HepG2 (cell line): Measurements from ENCODE around the gene CCDC197. TPM values are rescaled to one million over a fixed set of nuclear protein-coding genes. Genes with fewer than 3 reads are reported as not detected.

Experiments used
- BHLHE40 ChIP-seq: IDR thresholded peaks from 2 replicates; pipeline ENCODE4 v1.6.1; 2011; ENCODE audit warnings: low read length, improper control_type of control experiment
- ERF ChIP-seq: IDR thresholded peaks from 2 replicates; pipeline ENCODE4 v1.6.1; 2018; ENCODE audit warnings: missing biosample characterization, missing genetic modification reagents
- FOXC1 ChIP-seq: sonication (generic); formaldehyde crosslinking; IDR thresholded peaks from 2 replicates; pipeline ENCODE4 v1.8.0; 2022; ENCODE audit warnings: mild to moderate bottlenecking, missing genetic modification reagents, borderline replicate concordance
- MTA1 ChIP-seq: sonication (generic); formaldehyde crosslinking; IDR thresholded peaks from 2 replicates; pipeline ENCODE4 v1.4.0; 2020; ENCODE audit warnings: missing genetic modification reagents, mild to moderate bottlenecking, borderline replicate concordance
- MZF1 ChIP-seq: sonication (generic); formaldehyde crosslinking; IDR thresholded peaks from 2 replicates; pipeline ENCODE4 v1.8.1; 2023; ENCODE audit warnings: mild to moderate bottlenecking, missing genetic modification reagents, borderline replicate concordance
- NR2F1 ChIP-seq, 2 experiments: fragments of 450-650 bp in 1 of 2; formaldehyde crosslinking in 1 of 2; IDR thresholded peaks; 2 replicates each; pipeline versions ENCODE4 v1.5.0 to v1.6.1; 2016 to 2020; ENCODE audit warnings: mild to moderate bottlenecking in 1 of 2, missing compliant biosample characterization in 1 of 2, missing genetic modification reagents in 1 of 2, moderate library complexity in 1 of 2
- PAX8 ChIP-seq: sonication (generic); formaldehyde crosslinking; IDR thresholded peaks from 2 replicates; pipeline ENCODE4 v1.8.0; 2022; ENCODE audit warnings: mild to moderate bottlenecking, missing genetic modification reagents, borderline replicate concordance
- SIN3A ChIP-seq: IDR thresholded peaks from 2 replicates; pipeline ENCODE4 v1.6.1; 2011; ENCODE audit warnings: low read depth, mild to moderate bottlenecking, control low read depth, low read length, borderline replicate concordance
- SOX5 ChIP-seq: IDR thresholded peaks from 2 replicates; pipeline ENCODE4 v1.6.1; 2016; ENCODE audit warnings: borderline replicate concordance
- TBX2 ChIP-seq: sonication (generic); formaldehyde crosslinking; IDR thresholded peaks from 2 replicates; pipeline ENCODE4 v1.5.0; 2020; ENCODE audit warnings: missing genetic modification reagents, mild to moderate bottlenecking, borderline replicate concordance
- ZFP36 ChIP-seq: fragments of 150-350 bp; IDR thresholded peaks from 2 replicates; pipeline ENCODE4 v1.6.1; 2018; ENCODE audit warnings: borderline replicate concordance, low read length, low read depth; ENCODE audit not compliant: partially characterized antibody
- ZMYM2 ChIP-seq: sonication (generic); formaldehyde crosslinking; IDR thresholded peaks from 2 replicates; pipeline ENCODE4 v1.8.0; 2022; ENCODE audit warnings: mild to moderate bottlenecking, missing genetic modification reagents
- ZNF382 ChIP-seq: sonication (generic); formaldehyde crosslinking; IDR thresholded peaks from 2 replicates; pipeline ENCODE4 v1.5.0; 2020; ENCODE audit warnings: missing genetic modification reagents, mild to moderate bottlenecking, borderline replicate concordance
- ZNF446 ChIP-seq: sonication (generic); formaldehyde crosslinking; IDR thresholded peaks from 2 replicates; pipeline ENCODE4 v1.5.0; 2020; ENCODE audit warnings: mild to moderate bottlenecking, missing genetic modification reagents
- ZNF552 ChIP-seq: sonication (generic); formaldehyde crosslinking; IDR thresholded peaks from 2 replicates; pipeline ENCODE4 v1.9.0; 2022; ENCODE audit warnings: missing genetic modification reagents, mild to moderate bottlenecking, borderline replicate concordance
- ZNF792 ChIP-seq: IDR thresholded peaks from 2 replicates; pipeline ENCODE4 v1.6.1; 2016
- polyA plus RNA-seq, 8 experiments: library from polyadenylated mRNA; depleted of rRNA in 3 of 8; stranded (reverse) in 7 of 8; unstranded in 1 of 8; fragments of >200 nt; fragmentation: Illumina TruSeq in 4 of 8; extraction: Trizol in 4 of 8; gene quantifications; 2 replicates each; pipeline versions ENCODE4 v1.2.1 to v1.2.3, GENCODE V29; 2011 to 2016; ENCODE audit warnings: low read depth in 4 of 8, missing spikeins in 1 of 8, mixed read lengths in 1 of 8; ENCODE audit not compliant: insufficient read depth in 1 of 8
- total RNA-seq, 5 experiments: library from RNA; depleted of rRNA; stranded (reverse); fragments of >200 nt; fragmentation: Illumina TruSeq; extraction: Trizol; gene quantifications; 2 replicates each; pipeline ENCODE4 v1.2.3, GENCODE V29; 2016; ENCODE audit warnings: low read depth in 1 of 5
- TF ChIP-seq, protein P1 (sequence below): sonication (generic); formaldehyde crosslinking; IDR thresholded peaks from 2 replicates; pipeline ENCODE4 v1.4.0; 2020; ENCODE audit warnings: missing genetic modification reagents
- TF ChIP-seq, protein P2 (sequence below): sonication (generic); formaldehyde crosslinking; IDR thresholded peaks from 2 replicates; pipeline ENCODE4 v1.5.0; 2020; ENCODE audit warnings: mild to moderate bottlenecking, missing genetic modification reagents
- TF ChIP-seq, protein P3 (sequence below): IDR thresholded peaks from 2 replicates; pipeline ENCODE4 v1.4.0; 2020; ENCODE audit warnings: mild to moderate bottlenecking, missing genetic modification reagents
- TF ChIP-seq, protein P4 (sequence below): IDR thresholded peaks from 2 replicates; pipeline ENCODE4 v1.6.1; 2018; ENCODE audit warnings: missing genetic modification reagents, mild to moderate bottlenecking, missing compliant biosample characterization

CCDC197 gene
- total and polyA plus RNA-seq, 2 of the 13 experiments (the other 11 are each of a cell fraction or from before 2014, with no cell fraction given) = 0.11 to 0.13 TPM

DNA sequence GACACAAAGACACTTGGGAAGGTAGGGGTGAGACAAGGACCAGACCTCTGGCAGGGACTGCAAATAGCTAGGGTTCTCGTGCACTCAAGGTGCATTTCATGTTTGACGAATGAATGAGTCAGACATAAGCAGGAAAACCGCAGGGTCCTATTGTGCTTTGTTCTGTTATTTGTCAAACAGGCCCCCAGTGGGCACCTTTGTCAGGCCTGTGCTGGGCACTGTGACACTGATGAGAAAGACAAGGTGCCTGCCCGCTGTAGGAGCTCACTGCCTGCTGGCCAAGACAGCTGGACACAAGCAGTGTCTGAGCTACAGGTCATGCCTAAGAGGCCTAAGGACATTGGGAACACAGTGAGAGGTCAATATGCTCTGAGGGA is 31.3 kb downstream of the CCDC197 start (continued):
- TF ChIP-seq FOXC1 (CRISPR knock-in tag) = no peak
- TF ChIP-seq PAX8 (CRISPR knock-in tag) = no peak
- peak; percentile 71; the same call in 1 of the 2 replicates for TF ChIP-seq ERF (CRISPR knock-in tag)
- TF ChIP-seq MTA1 (CRISPR knock-in tag) = no peak
- TF ChIP-seq BHLHE40 = peak; percentile 37; the same call in 1 of the 2 replicates
- no peak for TF ChIP-seq ZFP36
- TF ChIP-seq ZNF382 (CRISPR knock-in tag) = no peak
- no peak for TF ChIP-seq ZMYM2 (CRISPR knock-in tag)
- TF ChIP-seq TBX2 (CRISPR knock-in tag) = peak; percentile 66; the same call in 1 of the 2 replicates
- TF ChIP-seq, protein P1, sequence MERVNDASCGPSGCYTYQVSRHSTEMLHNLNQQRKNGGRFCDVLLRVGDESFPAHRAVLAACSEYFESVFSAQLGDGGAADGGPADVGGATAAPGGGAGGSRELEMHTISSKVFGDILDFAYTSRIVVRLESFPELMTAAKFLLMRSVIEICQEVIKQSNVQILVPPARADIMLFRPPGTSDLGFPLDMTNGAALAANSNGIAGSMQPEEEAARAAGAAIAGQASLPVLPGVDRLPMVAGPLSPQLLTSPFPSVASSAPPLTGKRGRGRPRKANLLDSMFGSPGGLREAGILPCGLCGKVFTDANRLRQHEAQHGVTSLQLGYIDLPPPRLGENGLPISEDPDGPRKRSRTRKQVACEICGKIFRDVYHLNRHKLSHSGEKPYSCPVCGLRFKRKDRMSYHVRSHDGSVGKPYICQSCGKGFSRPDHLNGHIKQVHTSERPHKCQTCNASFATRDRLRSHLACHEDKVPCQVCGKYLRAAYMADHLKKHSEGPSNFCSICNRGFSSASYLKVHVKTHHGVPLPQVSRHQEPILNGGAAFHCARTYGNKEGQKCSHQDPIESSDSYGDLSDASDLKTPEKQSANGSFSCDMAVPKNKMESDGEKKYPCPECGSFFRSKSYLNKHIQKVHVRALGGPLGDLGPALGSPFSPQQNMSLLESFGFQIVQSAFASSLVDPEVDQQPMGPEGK (CRISPR knock-in tag) = peak; percentile 85
- no peak for TF ChIP-seq ZNF446
- TF ChIP-seq ZNF792 (CRISPR knock-in tag) = 0 out of 2 replicates have a peak, but pooled peaks have one; percentile 16
- TF ChIP-seq, protein P2, sequence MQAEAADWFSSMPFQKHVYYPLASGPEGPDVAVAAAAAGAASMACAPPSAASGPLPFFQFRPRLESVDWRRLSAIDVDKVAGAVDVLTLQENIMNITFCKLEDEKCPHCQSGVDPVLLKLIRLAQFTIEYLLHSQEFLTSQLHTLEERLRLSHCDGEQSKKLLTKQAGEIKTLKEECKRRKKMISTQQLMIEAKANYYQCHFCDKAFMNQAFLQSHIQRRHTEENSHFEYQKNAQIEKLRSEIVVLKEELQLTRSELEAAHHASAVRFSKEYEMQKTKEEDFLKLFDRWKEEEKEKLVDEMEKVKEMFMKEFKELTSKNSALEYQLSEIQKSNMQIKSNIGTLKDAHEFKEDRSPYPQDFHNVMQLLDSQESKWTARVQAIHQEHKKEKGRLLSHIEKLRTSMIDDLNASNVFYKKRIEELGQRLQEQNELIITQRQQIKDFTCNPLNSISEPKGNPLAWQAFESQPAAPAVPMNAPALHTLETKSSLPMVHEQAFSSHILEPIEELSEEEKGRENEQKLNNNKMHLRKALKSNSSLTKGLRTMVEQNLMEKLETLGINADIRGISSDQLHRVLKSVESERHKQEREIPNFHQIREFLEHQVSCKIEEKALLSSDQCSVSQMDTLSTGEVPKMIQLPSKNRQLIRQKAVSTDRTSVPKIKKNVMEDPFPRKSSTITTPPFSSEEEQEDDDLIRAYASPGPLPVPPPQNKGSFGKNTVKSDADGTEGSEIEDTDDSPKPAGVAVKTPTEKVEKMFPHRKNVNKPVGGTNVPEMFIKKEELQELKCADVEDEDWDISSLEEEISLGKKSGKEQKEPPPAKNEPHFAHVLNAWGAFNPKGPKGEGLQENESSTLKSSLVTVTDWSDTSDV (CRISPR knock-in tag) = no peak
- TF ChIP-seq SOX5 (CRISPR knock-in tag) = peak; percentile 98
- TF ChIP-seq, protein P3, sequence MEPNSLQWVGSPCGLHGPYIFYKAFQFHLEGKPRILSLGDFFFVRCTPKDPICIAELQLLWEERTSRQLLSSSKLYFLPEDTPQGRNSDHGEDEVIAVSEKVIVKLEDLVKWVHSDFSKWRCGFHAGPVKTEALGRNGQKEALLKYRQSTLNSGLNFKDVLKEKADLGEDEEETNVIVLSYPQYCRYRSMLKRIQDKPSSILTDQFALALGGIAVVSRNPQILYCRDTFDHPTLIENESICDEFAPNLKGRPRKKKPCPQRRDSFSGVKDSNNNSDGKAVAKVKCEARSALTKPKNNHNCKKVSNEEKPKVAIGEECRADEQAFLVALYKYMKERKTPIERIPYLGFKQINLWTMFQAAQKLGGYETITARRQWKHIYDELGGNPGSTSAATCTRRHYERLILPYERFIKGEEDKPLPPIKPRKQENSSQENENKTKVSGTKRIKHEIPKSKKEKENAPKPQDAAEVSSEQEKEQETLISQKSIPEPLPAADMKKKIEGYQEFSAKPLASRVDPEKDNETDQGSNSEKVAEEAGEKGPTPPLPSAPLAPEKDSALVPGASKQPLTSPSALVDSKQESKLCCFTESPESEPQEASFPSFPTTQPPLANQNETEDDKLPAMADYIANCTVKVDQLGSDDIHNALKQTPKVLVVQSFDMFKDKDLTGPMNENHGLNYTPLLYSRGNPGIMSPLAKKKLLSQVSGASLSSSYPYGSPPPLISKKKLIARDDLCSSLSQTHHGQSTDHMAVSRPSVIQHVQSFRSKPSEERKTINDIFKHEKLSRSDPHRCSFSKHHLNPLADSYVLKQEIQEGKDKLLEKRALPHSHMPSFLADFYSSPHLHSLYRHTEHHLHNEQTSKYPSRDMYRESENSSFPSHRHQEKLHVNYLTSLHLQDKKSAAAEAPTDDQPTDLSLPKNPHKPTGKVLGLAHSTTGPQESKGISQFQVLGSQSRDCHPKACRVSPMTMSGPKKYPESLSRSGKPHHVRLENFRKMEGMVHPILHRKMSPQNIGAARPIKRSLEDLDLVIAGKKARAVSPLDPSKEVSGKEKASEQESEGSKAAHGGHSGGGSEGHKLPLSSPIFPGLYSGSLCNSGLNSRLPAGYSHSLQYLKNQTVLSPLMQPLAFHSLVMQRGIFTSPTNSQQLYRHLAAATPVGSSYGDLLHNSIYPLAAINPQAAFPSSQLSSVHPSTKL (CRISPR knock-in tag) = peak; percentile 75
- TF ChIP-seq ZNF552 = no peak
- TF ChIP-seq MZF1 = no peak
- no peak for TF ChIP-seq SIN3A
- TF ChIP-seq NR2F1 (CRISPR knock-in tag; IDR thresholded peaks at IDR 0.05) = no peak; a peak in 1 of 4 replicates
- TF ChIP-seq, protein P4, sequence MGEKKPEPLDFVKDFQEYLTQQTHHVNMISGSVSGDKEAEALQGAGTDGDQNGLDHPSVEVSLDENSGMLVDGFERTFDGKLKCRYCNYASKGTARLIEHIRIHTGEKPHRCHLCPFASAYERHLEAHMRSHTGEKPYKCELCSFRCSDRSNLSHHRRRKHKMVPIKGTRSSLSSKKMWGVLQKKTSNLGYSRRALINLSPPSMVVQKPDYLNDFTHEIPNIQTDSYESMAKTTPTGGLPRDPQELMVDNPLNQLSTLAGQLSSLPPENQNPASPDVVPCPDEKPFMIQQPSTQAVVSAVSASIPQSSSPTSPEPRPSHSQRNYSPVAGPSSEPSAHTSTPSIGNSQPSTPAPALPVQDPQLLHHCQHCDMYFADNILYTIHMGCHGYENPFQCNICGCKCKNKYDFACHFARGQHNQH = no peak
